GM19395 (cell line): ENCODE measurements around the gene GPR39.

ENCODE experiments used
- ATAC-seq: cut with Tn5 transposase; IDR thresholded peaks from one replicate; pipeline ENCODE4 v1.9.1; 2021; ENCODE audit warnings: mild to moderate bottlenecking, moderate library complexity; ENCODE audit not compliant: unreplicated experiment

GPR39 gene

GRCh38 chr2:132412021-132412420 lies 4.6 kb upstream of the GPR39 start:
- ATAC-seq, result no peak

GRCh38 chr2:132414081-132414480 lies 2.5 kb upstream of the GPR39 start:
- no peak for ATAC-seq

GRCh38 chr2:132415256-132415914 lies 1.2 kb upstream of the GPR39 start:
- no peak for ATAC-seq

GRCh38 chr2:132415915-132416722 lies 486 bp upstream of the GPR39 start:
- ATAC-seq, result no peak

GRCh38 chr2:132417430-132418035 lies 928 bp downstream of the GPR39 start:
- no peak for ATAC-seq

- no peak for ATAC-seq
Measured at GRCh38 chr2:132419235-132419634, 2.6 kb downstream of the GPR39 start.

GRCh38 chr2:132419941-132420340 lies 3.3 kb downstream of the GPR39 start:
- no peak for ATAC-seq

GRCh38 chr2:132420816-132421805 lies 4.5 kb downstream of the GPR39 start:
- ATAC-seq, result no peak

GRCh38 chr2:132422736-132423135 lies 6.1 kb downstream of the GPR39 start:
- no peak for ATAC-seq

GRCh38 chr2:132424526-132425121 lies 8.0 kb downstream of the GPR39 start:
- no peak for ATAC-seq

- ATAC-seq, result no peak
Measured at GRCh38 chr2:132426033-132426432, 9.4 kb downstream of the GPR39 start.

- no peak for ATAC-seq
Measured at GRCh38 chr2:132426656-132427055, 10.1 kb downstream of the GPR39 start.

- ATAC-seq, result no peak
Measured at GRCh38 chr2:132429351-132429750, 12.7 kb downstream of the GPR39 start.

- no peak for ATAC-seq
Measured at GRCh38 chr2:132429941-132430573, 13.5 kb downstream of the GPR39 start.

GRCh38 chr2:132430895-132431294 lies 14.3 kb downstream of the GPR39 start:
- no peak for ATAC-seq

GRCh38 chr2:132437852-132438669 lies 21.5 kb downstream of the GPR39 start:
- no peak for ATAC-seq

GRCh38 chr2:132438691-132439090 lies 22.1 kb downstream of the GPR39 start:
- no peak for ATAC-seq

- ATAC-seq, result no peak
Measured at GRCh38 chr2:132439703-132440398, 23.2 kb downstream of the GPR39 start.
